ENCODE results near the gene EDC3.
"Not testable (repeated sequence)": the region's sequence is repeated elsewhere in the genome, so short reads cannot be mapped to it uniquely, and the experiment has no call there.

The EDC3 gene

DNA sequence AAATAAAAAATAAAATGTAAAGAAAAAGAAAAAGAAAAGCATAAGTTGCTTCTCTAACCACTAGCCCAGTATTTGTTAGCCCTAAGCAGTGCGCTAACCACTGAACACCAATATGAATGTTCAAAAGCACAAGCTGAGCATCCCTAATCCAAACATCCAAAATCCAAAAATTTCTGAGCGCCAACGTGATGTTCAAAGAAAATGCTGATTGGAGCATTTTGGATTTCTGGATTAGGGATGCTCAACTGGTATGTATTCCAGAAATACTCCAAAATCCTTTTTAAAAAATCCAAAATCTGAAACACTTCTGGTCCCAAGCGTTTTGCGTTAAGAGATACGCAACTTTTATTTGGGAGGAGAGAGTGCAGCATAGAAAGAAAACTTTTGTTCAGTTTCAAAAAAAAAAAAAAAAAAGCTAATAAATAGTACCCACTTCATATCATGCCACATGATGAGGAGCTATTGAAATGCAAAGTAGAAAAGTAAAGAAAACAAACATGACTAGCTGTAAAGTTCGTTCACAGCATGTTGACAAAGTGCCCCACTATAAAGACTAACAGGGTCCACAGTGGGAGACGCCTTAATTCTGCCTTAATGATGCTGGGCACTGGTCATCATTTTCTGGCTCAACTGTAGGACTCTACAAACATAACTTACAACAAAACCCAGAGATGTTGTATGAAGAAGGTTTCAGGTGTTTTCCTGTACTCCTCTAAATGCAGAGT lies 32.4 kb downstream of the EDC3 start:
- H3K27ac ChIP-seq: no peak overlapping the region
- H3K36me3 ChIP-seq (replicated peaks): no peaks in the 10 kb centered on the region
- H3K4me3 ChIP-seq (ENCODE audit: low read depth, low read length): no peak overlapping the region
- DNase-seq: no peak
- in situ Hi-C loops (cut with HindIII; ENCODE audit: low pct_ligation_motif_present, low sequenced_read_pairs): no loop called here
- H3K27me3 ChIP-seq (replicated peaks): no peaks in the 10 kb centered on the region
- TF ChIP-seq, protein P1, sequence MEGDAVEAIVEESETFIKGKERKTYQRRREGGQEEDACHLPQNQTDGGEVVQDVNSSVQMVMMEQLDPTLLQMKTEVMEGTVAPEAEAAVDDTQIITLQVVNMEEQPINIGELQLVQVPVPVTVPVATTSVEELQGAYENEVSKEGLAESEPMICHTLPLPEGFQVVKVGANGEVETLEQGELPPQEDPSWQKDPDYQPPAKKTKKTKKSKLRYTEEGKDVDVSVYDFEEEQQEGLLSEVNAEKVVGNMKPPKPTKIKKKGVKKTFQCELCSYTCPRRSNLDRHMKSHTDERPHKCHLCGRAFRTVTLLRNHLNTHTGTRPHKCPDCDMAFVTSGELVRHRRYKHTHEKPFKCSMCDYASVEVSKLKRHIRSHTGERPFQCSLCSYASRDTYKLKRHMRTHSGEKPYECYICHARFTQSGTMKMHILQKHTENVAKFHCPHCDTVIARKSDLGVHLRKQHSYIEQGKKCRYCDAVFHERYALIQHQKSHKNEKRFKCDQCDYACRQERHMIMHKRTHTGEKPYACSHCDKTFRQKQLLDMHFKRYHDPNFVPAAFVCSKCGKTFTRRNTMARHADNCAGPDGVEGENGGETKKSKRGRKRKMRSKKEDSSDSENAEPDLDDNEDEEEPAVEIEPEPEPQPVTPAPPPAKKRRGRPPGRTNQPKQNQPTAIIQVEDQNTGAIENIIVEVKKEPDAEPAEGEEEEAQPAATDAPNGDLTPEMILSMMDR (IDR thresholded peaks at IDR 0.05; ENCODE audit: low read depth, low read length, missing control alignments): no peak

DNA sequence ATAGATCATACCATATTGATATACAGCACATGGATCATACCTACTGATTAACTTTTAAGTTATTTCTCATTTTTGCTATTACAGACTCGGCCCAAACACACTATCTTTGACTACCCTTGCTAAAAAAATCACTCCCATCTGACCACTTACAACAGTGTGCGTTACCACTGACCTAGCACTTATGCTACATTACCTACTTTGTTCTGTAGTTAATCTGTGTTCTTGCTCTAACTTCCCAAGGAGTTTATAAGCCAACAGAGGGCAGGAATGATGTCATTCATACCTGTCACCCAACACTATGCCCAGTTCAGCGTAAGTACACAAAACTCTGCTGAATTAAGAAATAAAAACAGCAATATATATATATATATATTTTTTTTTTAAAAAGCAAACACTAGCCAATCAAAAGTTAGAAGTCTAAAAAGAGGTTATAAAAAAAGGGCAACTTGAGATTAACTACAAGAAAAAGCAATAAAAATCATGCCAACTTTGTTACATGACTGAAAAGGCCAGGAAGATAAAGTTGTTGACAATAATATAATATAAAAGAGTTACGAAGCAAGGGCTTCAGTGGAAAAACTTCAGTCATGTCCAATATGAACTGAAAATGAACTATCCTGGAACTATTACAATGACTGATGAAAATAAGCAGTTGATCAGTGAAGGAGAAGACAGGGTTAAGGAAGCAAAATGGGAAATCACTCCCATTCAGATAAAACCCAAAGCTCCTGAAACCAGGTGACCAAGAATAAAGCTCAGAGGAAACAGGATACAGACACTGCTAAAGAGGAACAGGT lies 33.6 kb downstream of the EDC3 start:
- TF ChIP-seq, protein P1 (IDR thresholded peaks at IDR 0.05; ENCODE audit: low read depth, low read length, missing control alignments): no peak
- H3K4me3 ChIP-seq (ENCODE audit: low read depth, low read length): no peak overlapping the region

DNA sequence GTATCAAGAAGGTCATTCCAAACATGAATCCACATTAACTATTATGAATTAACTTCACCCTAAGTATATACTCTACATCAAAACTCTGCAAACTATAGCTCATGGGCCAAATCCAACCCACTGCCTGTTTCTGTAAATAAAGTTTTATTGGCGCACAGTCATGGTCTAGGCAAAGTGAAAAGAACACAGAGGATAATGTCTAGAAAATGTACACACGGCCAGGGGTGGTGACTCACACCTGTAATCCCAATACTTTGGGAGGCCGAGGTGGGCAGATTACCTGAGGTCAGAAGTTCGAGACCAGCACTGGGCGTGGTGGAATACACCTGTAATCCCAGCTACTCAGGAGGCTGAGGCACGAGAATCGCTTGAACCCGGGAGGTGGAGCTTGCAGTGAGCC lies 34.5 kb downstream of the EDC3 start:
- H3K4me3 ChIP-seq (ENCODE audit: low read depth, low read length); in situ Hi-C loops (cut with HindIII; ENCODE audit: low pct_ligation_motif_present, low sequenced_read_pairs); H3K27ac ChIP-seq; H3K36me3 ChIP-seq (replicated peaks); DNase-seq; H3K27me3 ChIP-seq (replicated peaks): not testable (repeated sequence)

More for the DNA sequence above, 33.6 kb downstream of the EDC3 start:
- H3K27ac ChIP-seq: no peak overlapping the region
- H3K27me3 ChIP-seq (replicated peaks): no peaks in the 10 kb centered on the region
- in situ Hi-C loops (cut with HindIII; ENCODE audit: low pct_ligation_motif_present, low sequenced_read_pairs): no loop called here
- H3K36me3 ChIP-seq (replicated peaks): no peaks in the 10 kb centered on the region
- DNase-seq: no peak

DNA sequence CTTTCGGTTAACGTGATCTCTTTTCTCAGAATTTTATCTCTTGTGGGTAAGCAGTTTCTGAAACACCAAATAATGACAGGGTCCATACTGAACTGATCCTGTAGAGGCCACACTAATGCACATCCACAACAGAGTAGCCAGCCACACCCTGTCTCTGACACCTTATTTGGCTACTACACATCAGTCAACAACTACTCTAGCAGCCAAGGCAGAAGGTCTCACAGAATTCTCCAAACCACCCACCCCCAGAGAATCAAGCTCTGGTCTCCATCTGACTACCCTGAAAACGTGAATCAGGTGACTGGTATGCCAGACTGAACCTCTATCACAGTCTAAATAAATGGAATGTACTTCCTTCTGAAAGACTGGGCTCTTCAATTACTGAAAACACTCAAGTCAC lies 38.0 kb downstream of the EDC3 start:
- Histone ChIP-seq H3K27me3 (replicated peaks) (no peaks in the 10 kb centered on the region), H3K4me3 (ENCODE audit: low read depth, low read length) (no peak overlapping the region), H3K27ac (no peak overlapping the region), H3K36me3 (replicated peaks) (no peaks in the 10 kb centered on the region)
- peak; percentile 37 for DNase-seq
- in situ Hi-C loops (cut with HindIII; ENCODE audit: low pct_ligation_motif_present, low sequenced_read_pairs): no loop called here
- TF ChIP-seq, protein P1 (IDR thresholded peaks at IDR 0.05; ENCODE audit: low read depth, low read length, missing control alignments): no peak

DNA sequence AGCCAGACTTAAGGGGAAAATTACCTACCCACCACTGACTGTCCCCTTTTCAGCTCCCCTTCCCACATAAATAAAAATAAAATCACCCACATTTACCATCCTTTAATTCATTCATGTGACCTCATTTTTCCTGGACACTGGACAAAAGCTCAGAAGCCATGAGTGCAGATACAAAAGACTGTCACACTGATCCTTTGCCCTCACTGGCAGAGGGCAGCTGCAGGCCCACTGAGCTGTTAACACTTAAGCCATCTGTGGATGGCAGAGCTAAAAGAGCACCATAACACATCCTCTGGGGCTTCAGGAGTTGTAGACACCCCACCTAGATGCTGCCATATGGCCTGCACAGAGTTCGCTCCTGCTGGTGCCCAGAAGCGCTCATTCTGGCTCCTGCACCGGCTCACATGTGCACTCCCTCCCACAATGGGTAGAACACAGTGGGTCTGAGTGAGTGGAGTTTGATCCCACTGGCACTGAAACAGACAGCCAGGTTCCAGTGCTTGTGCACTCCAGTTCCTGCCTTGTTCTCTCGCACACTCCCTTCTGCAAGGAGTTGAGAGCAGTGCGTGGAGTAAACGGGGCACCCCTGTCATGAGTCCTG lies 38.8 kb downstream of the EDC3 start:
- TF ChIP-seq, protein P1 (IDR thresholded peaks at IDR 0.05; ENCODE audit: low read depth, low read length, missing control alignments): no peak
- Histone ChIP-seq H3K27me3 (replicated peaks) (no peaks in the 10 kb centered on the region), H3K4me3 (ENCODE audit: low read depth, low read length) (no peak overlapping the region), H3K27ac (no peak overlapping the region), H3K36me3 (replicated peaks) (no peaks in the 10 kb centered on the region)
- in situ Hi-C loops (cut with HindIII; ENCODE audit: low pct_ligation_motif_present, low sequenced_read_pairs): no loop called here
- no peak for DNase-seq

DNA sequence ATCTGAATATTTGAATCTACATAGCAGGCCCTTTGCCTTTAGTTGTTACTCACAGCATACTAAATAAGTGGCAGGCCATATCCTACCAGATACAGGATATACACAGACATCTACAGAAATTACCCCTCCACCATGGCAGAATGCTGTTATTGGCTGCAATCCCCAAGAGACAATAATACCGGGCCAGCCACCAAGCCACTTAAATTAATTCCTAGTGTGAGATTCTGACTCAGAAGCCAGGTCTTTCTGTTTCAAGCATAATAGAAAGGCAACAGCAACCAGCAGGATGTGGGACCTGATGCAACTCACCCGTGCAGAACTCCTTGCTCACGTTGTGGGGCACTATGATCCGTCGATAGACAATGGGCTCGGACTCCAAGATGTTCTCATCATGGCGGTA lies 40.4 kb downstream of the EDC3 start:
- DNase-seq: no peak
- H3K4me3 ChIP-seq (ENCODE audit: low read depth, low read length): no peak overlapping the region
- in situ Hi-C loops (cut with HindIII; ENCODE audit: low pct_ligation_motif_present, low sequenced_read_pairs): no loop called here
- TF ChIP-seq, protein P1 (IDR thresholded peaks at IDR 0.05; ENCODE audit: low read depth, low read length, missing control alignments): no peak
- H3K27me3 ChIP-seq (replicated peaks): no peaks in the 10 kb centered on the region
- H3K36me3 ChIP-seq (replicated peaks): no peaks in the 10 kb centered on the region
- no peak overlapping the region for H3K27ac ChIP-seq
